Cardiac ventricle fibroblast (primary cell): Measurements from ENCODE around the gene GALNT6. TPM values are rescaled to one million over a fixed set of nuclear protein-coding genes. Genes with fewer than 3 reads are reported as not detected.

ENCODE experiments used
- total RNA-seq: library from RNA; depleted of rRNA; stranded (reverse); fragments of >200 nt; gene quantifications from 2 replicates; pipeline ENCODE4 v1.2.3, GENCODE V29; 2015

GALNT6 gene
- total RNA-seq = 1.4 and 4.8 TPM in 2 replicates

GRCh38 chr12:51391283-51392123 is at the start of gene GALNT6:
TSS of gene GALNT6 (minus strand) at chr12:51391406. CDS start at chr12:51379781, 11,625 bp downstream.

GRCh38 chr12:51424662-51425539 is 33.7 kb upstream of the GALNT6 start, which contains the start of gene SLC4A8:
TSS of gene SLC4A8 (plus strand) at chr12:51424831. CDS start at chr12:51424988, 157 bp downstream.

GRCh38 chr12:51346581-51346980 is 44.6 kb downstream of the GALNT6 start, which contains the start of gene CELA1:
TSS of gene CELA1 (minus strand) at chr12:51346679. CDS start at chr12:51346638, 41 bp downstream.

GRCh38 chr12:51323966-51324895 is 67.0 kb downstream of the GALNT6 start, which contains the start of gene BIN2:
TSS of gene BIN2 (minus strand) at chr12:51324174. CDS start at chr12:51324102, 72 bp downstream.

Other genes starting within 250 kb of the GALNT6 start
- 11.0 and 11.4 TPM in 2 replicates for gene TFCP2, start 218.3 kb downstream of the GALNT6 start, total RNA-seq
- 3.3 and 6.1 TPM in 2 replicates for gene POU6F1, start 173.3 kb downstream of the GALNT6 start, total RNA-seq
- gene DAZAP2, start 152.6 kb downstream of the GALNT6 start, total RNA-seq = 132 and 144 TPM in 2 replicates
- gene SMAGP, start 121.0 kb downstream of the GALNT6 start, total RNA-seq = 9.7 and 12.9 TPM in 2 replicates
- gene BIN2, start 67.2 kb downstream of the GALNT6 start, total RNA-seq = not detected in 2 replicates
- gene CELA1, start 44.7 kb downstream of the GALNT6 start, total RNA-seq = not detected in 2 replicates
- gene SLC4A8, start 33.4 kb upstream of the GALNT6 start, total RNA-seq = 0.06 and 0.39 TPM in 2 replicates
- 0.12 TPM in 1 of 2 replicates, not detected in the other for gene SCN8A, start 199.8 kb upstream of the GALNT6 start, total RNA-seq